Spleen (tissue), 7 donors: ENCODE results near the gene GPR161.

Experiments
- POLR2A ChIP-seq, 3 donors: fragments of 450-650 bp; IDR thresholded peaks; one replicate each; pipeline ENCODE4 v1.5.1; 2017; ENCODE audit warnings: antibody characterized with exemption in 3 of 3, mild to moderate bottlenecking in 1 of 3
- POLR2AphosphoS5 ChIP-seq, 3 donors: sonication (generic); formaldehyde crosslinking; IDR thresholded peaks; one replicate each; pipeline ENCODE4 v1.5.1; 2017; ENCODE audit warnings: antibody characterized with exemption in 3 of 3
- TF ChIP-seq, protein P1 (sequence below), 11 experiments: fragments of 200-600 bp in 7 of 11; fragments of 450-650 bp in 4 of 11; sonication (generic) in 4 of 11; IDR thresholded peaks in 8 of 11; conservative IDR thresholded peaks in 3 of 11; 1 replicate in 7 of 11; 2 replicates in 4 of 11; pipeline versions ENCODE4 v1.4.0 to v1.8.0; 2016 to 2021; ENCODE audit warnings: antibody characterized with exemption in 11 of 11, inconsistent platforms in 4 of 11, mild to moderate bottlenecking in 1 of 11
- donor health status: DM: no; HTN: no; CAD: no; lungs with moderate emphysema.
- donor health status: DM: no; HTN: no; CAD: no.
- donor health status: DM: no; HTN: no; CAD: no.

DNA sequence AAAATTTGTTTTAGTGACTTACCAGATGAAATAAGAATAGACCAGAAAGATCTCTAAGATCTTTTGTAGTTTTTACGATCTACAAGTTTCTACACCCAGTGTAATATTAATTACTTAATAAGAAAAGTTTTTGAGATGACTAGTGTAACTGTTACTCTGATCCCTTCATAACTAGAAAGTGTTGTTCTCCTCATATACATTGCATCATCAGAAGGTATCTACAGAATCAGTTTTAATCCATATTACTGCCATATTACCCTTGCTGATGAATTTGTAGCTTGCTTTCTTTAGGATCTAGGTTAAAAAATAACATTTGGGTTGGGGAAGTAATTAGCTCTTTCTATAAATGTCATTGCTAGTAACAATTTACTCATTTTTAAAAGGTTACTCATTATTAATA is 72.5 kb downstream of the GPR161 start:
- no peak for TF ChIP-seq POLR2AphosphoS5 (IDR thresholded peaks at IDR 0.05)
- TF ChIP-seq, protein P1, sequence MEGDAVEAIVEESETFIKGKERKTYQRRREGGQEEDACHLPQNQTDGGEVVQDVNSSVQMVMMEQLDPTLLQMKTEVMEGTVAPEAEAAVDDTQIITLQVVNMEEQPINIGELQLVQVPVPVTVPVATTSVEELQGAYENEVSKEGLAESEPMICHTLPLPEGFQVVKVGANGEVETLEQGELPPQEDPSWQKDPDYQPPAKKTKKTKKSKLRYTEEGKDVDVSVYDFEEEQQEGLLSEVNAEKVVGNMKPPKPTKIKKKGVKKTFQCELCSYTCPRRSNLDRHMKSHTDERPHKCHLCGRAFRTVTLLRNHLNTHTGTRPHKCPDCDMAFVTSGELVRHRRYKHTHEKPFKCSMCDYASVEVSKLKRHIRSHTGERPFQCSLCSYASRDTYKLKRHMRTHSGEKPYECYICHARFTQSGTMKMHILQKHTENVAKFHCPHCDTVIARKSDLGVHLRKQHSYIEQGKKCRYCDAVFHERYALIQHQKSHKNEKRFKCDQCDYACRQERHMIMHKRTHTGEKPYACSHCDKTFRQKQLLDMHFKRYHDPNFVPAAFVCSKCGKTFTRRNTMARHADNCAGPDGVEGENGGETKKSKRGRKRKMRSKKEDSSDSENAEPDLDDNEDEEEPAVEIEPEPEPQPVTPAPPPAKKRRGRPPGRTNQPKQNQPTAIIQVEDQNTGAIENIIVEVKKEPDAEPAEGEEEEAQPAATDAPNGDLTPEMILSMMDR (IDR thresholded peaks at IDR 0.05 in 8 of 11, conservative IDR thresholded peaks at IDR 0.05 in 3 of 11): no peak
- no peak for TF ChIP-seq POLR2A (IDR thresholded peaks at IDR 0.05)
